GM12864 (cell line): ENCODE results near the gene TMEM184B.

Experiments
- DNase-seq: peaks from one replicate; pipeline ENCODE4 v3.0.0-alpha.2; 2011; ENCODE audit warnings: low read depth
- H3K4me3 ChIP-seq: 2 replicates; pipeline ENCODE4 v1.5.1; 2011; ENCODE audit warnings: mild to moderate bottlenecking, low read depth, low read length, control low read depth
- CTCF ChIP-seq: IDR thresholded peaks from 2 replicates; pipeline ENCODE4 v1.5.1; 2011; ENCODE audit warnings: low read depth, mild to moderate bottlenecking, moderate library complexity, low read length, control low read depth, inconsistent platforms; ENCODE audit errors: missing control alignments

The TMEM184B gene

GRCh38 chr22:38232196-38232595 is 40.6 kb downstream of the TMEM184B start:
- no peak for TF ChIP-seq CTCF
- DNase-seq: no peak
- H3K4me3 ChIP-seq: no peak overlapping the region

- TF ChIP-seq CTCF: no peak
- no peak overlapping the region for H3K4me3 ChIP-seq
Measured at GRCh38 chr22:38230916-38231315, 41.9 kb downstream of the TMEM184B start.

GRCh38 chr22:38230108-38230825 is 42.5 kb downstream of the TMEM184B start:
- peak; percentile 50 for TF ChIP-seq CTCF
- DNase-seq: no peak
- no peak overlapping the region for H3K4me3 ChIP-seq

More at GRCh38 chr22:38230916-38231315, 41.9 kb downstream of the TMEM184B start:
- DNase-seq: no peak

GRCh38 chr22:38228873-38229740 is 43.7 kb downstream of the TMEM184B start:
- DNase-seq: no peak
- H3K4me3 ChIP-seq: no peak overlapping the region
- no peak for TF ChIP-seq CTCF

- no peak for DNase-seq
- no peak for TF ChIP-seq CTCF
- H3K4me3 ChIP-seq: no peak overlapping the region
Measured at GRCh38 chr22:38228326-38228872, 44.4 kb downstream of the TMEM184B start.

- no peak overlapping the region for H3K4me3 ChIP-seq
- no peak for TF ChIP-seq CTCF
- no peak for DNase-seq
Measured at GRCh38 chr22:38226853-38227649, 45.8 kb downstream of the TMEM184B start.
